Measurements from ENCODE around the gene NEK8. TPM values are rescaled to one million over a fixed set of nuclear protein-coding genes. Genes with fewer than 3 reads are reported as not detected.
"Not testable (repeated sequence)": the region's sequence is repeated elsewhere in the genome, so short reads cannot be mapped to it uniquely, and the experiment has no call there.

Gene NEK8
- total RNA-seq, 1 donor: 4.9 TPM

- DNase-seq (ENCODE audit: low read depth): no peak
- TF ChIP-seq CTCF (IDR thresholded peaks at IDR 0.05; ENCODE audit: insufficient read depth, low read length): no peak
- no peak overlapping the region for H3K4me3 ChIP-seq (ENCODE audit: low read depth, low read length)
Observed at GRCh38 chr17:28777178-28777577, 48.6 kb downstream of the NEK8 start.

GRCh38 chr17:28779601-28780000 lies 51.0 kb downstream of the NEK8 start:
- H3K4me3 ChIP-seq (ENCODE audit: low read depth, low read length); DNase-seq (ENCODE audit: low read depth): not testable (repeated sequence)

DNA sequence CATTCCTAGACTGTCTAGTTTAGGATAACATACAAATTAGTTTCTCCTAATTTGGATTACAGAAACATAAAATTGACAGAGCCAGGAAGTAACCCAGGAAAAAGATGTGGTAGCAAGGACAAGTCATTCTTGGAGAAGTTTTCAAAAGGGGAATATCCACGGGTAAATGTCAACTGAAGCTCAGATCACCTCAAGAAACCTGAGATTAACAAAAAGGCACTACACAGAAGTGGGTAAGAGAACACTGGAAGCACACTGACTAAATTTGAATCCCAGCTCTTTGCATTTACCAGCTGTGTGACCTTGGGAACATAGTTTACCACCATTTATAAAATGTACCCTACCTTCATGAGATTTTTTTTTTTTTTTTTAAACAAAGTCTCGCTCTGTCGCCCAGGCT lies 54.6 kb downstream of the NEK8 start:
- TF ChIP-seq CTCF (IDR thresholded peaks at IDR 0.05; ENCODE audit: insufficient read depth, low read length): no peak
- H3K4me3 ChIP-seq (ENCODE audit: low read depth, low read length): no peak overlapping the region
- DNase-seq (ENCODE audit: low read depth): no peak

DNA sequence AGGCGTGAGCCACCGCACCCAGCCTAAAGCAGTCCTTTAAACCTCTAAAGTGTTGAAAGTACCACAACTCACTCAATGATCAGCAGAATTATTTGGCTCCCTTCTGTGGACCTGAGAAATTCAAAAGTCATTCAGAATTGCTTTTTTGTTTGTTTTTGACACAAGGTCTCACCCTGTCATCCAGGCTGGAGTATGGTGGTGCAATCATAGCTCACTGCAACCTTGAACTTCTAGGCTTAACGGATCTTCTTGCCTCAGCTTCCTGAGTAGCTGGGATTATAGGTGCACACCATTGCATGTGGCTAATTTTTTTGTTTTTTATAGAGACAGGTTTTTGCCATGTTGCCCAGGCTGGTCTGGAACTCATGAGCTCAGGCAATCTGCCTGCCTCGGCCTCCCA lies 59.5 kb downstream of the NEK8 start:
- no peak for TF ChIP-seq CTCF (IDR thresholded peaks at IDR 0.05; ENCODE audit: insufficient read depth, low read length)
- H3K4me3 ChIP-seq (ENCODE audit: low read depth, low read length): no peak overlapping the region
- DNase-seq (ENCODE audit: low read depth): no peak

Small RNAs within 50 kb of the gene (small RNA-seq; reads per million reads assigned to genes)
- gene SNORD42A: not detected
- 0.19 reads per million for gene SNORD42B
- gene SNORD4A: not detected
- not detected for gene SNORD4B

Other genes with a start within 250 kb of the NEK8 start
- gene FOXN1, start 222.4 kb upstream of the NEK8 start, total RNA-seq (ENCODE audit: low replicate concordance): not detected in 2 replicates
- 12.2 and 18.2 TPM in 2 replicates for gene UNC119, start 176.2 kb upstream of the NEK8 start, total RNA-seq (ENCODE audit: low replicate concordance)
- 15.8 and 26.9 TPM in 2 replicates for gene PIGS, start 157.3 kb upstream of the NEK8 start, total RNA-seq (ENCODE audit: low replicate concordance)
- 17.6 and 36.3 TPM in 2 replicates for gene ALDOC, start 151.9 kb upstream of the NEK8 start, total RNA-seq (ENCODE audit: low replicate concordance)
- 7.4 and 31.8 TPM in 2 replicates for gene SPAG5, start 129.8 kb upstream of the NEK8 start, total RNA-seq (ENCODE audit: low replicate concordance)
- 4.3 TPM in 1 of 2 replicates, not detected in the other for gene RSKR, start 114.6 kb upstream of the NEK8 start, total RNA-seq (ENCODE audit: low replicate concordance)
- gene BLTP2, start 83.6 kb upstream of the NEK8 start, total RNA-seq (ENCODE audit: low replicate concordance): 99.3 and 200 TPM in 2 replicates
- gene SDF2, start 66.9 kb upstream of the NEK8 start, total RNA-seq (ENCODE audit: low replicate concordance): 32.5 and 36.9 TPM in 2 replicates
- 46.8 and 60.5 TPM in 2 replicates for gene SUPT6H, start 66.6 kb upstream of the NEK8 start, total RNA-seq (ENCODE audit: low replicate concordance)
- gene PROCA1, start 16.9 kb upstream of the NEK8 start, total RNA-seq (ENCODE audit: low replicate concordance): 0.49 and 1.5 TPM in 2 replicates
- gene RAB34, start 10.9 kb upstream of the NEK8 start, total RNA-seq (ENCODE audit: low replicate concordance): 154 and 412 TPM in 2 replicates
- 322 and 1,093 TPM in 2 replicates for gene RPL23A, start 8.8 kb upstream of the NEK8 start, total RNA-seq (ENCODE audit: low replicate concordance)
- 7.8 TPM in 1 of 2 replicates, not detected in the other for gene TLCD1, start 2.6 kb upstream of the NEK8 start, total RNA-seq (ENCODE audit: low replicate concordance)
- 8.1 and 21.3 TPM in 2 replicates for gene TRAF4, start 15.2 kb downstream of the NEK8 start, total RNA-seq (ENCODE audit: low replicate concordance)
- 1.6 and 7.0 TPM in 2 replicates for gene FAM222B, start 114.0 kb downstream of the NEK8 start, total RNA-seq (ENCODE audit: low replicate concordance)
- gene ERAL1, start 126.2 kb downstream of the NEK8 start, total RNA-seq (ENCODE audit: low replicate concordance): 16.3 and 38.1 TPM in 2 replicates
- 13.0 and 39.9 TPM in 2 replicates for gene FLOT2, start 168.9 kb downstream of the NEK8 start, total RNA-seq (ENCODE audit: low replicate concordance)
- gene DHRS13, start 174.3 kb downstream of the NEK8 start, total RNA-seq (ENCODE audit: low replicate concordance): 5.6 and 8.3 TPM in 2 replicates
- gene PHF12, start 222.7 kb downstream of the NEK8 start, total RNA-seq (ENCODE audit: low replicate concordance): 25.7 and 58.1 TPM in 2 replicates

Measured in fibroblast of the aortic adventitia (primary cell).